DND-41 (cell line): ENCODE results near the gene NEK2.
"Not testable (repeated sequence)": the region's sequence is repeated elsewhere in the genome, so short reads cannot be mapped to it uniquely, and the experiment has no call there.

Experiments
- ATAC-seq: fragments of 200-7000 bp; cut with Tn5 transposase; 3 replicates; pipeline ENCODE4 v1.9.1; 2021; ENCODE audit warnings: low read depth; ENCODE audit not compliant: insufficient read depth
- DNase-seq: peaks from one replicate; pipeline ENCODE4 v3.0.0-alpha.2; 2020
- H2AFZ ChIP-seq: 2 replicates; pipeline ENCODE4 v1.6.0; 2012; ENCODE audit warnings: low read depth, low read length
- H3K27ac ChIP-seq: 2 replicates; pipeline ENCODE4 v1.5.1; 2012; ENCODE audit warnings: low read length, inconsistent platforms
- H3K27me3 ChIP-seq: fragments of 200-600 bp; sonication (generic); 2 replicates; pipeline ENCODE4 v1.6.0; 2012; ENCODE audit warnings: low read length, mild to moderate bottlenecking, inconsistent platforms; ENCODE audit not compliant: insufficient read depth, poor library complexity
- H3K36me3 ChIP-seq: 2 replicates; pipeline ENCODE4 v1.5.1; 2012; ENCODE audit warnings: low read length, inconsistent platforms; ENCODE audit not compliant: insufficient read depth
- H3K4me1 ChIP-seq: 2 replicates; pipeline ENCODE4 v1.5.1; 2012; ENCODE audit warnings: mild to moderate bottlenecking, low read length; ENCODE audit not compliant: insufficient read depth
- H3K4me2 ChIP-seq: 2 replicates; pipeline ENCODE4 v1.6.0; 2012; ENCODE audit warnings: mild to moderate bottlenecking, moderate library complexity, low read length, inconsistent platforms; ENCODE audit not compliant: insufficient read depth
- H3K4me3 ChIP-seq, 2 experiments: fragments of 200-600 bp in 1 of 2; shearing (Covaris generic) in 1 of 2; 2 replicates each; pipeline ENCODE4 v1.5.1; 2012 to 2016; ENCODE audit warnings: inconsistent platforms in 2 of 2, low read length in 2 of 2, mild to moderate bottlenecking in 2 of 2, low read depth in 1 of 2, moderate library complexity in 1 of 2
- H3K79me2 ChIP-seq: 2 replicates; pipeline ENCODE4 v1.6.0; 2012; ENCODE audit warnings: low read length, inconsistent platforms; ENCODE audit not compliant: insufficient read depth
- H3K9ac ChIP-seq: 2 replicates; pipeline ENCODE4 v1.6.0; 2012; ENCODE audit warnings: low read depth, mild to moderate bottlenecking, inconsistent platforms, low read length, moderate library complexity
- H3K9me3 ChIP-seq: 2 replicates; pipeline ENCODE4 v1.5.1; 2012; ENCODE audit warnings: low read length, moderate library complexity, mild to moderate bottlenecking, inconsistent platforms; ENCODE audit not compliant: insufficient read depth, severe bottlenecking
- H4K20me1 ChIP-seq: 2 replicates; pipeline ENCODE4 v1.6.0; 2012; ENCODE audit warnings: low read length; ENCODE audit not compliant: insufficient read depth
- EZH2 ChIP-seq: IDR thresholded peaks from 3 replicates; pipeline ENCODE4 v1.6.1; 2012; ENCODE audit warnings: borderline replicate concordance, low read depth, mild to moderate bottlenecking, moderate library complexity, low read length, inconsistent platforms; ENCODE audit not compliant: severe bottlenecking
- TF ChIP-seq, protein P1 (sequence below): IDR thresholded peaks from 2 replicates; pipeline ENCODE4 v1.5.1; 2012; ENCODE audit warnings: borderline replicate concordance, low read length, moderate library complexity, mild to moderate bottlenecking; ENCODE audit not compliant: poor library complexity, severe bottlenecking; ENCODE audit errors: extremely low read depth

The NEK2 gene

GRCh38 chr1:211698161-211699026 is 23.0 kb upstream of the NEK2 start:
- ATAC-seq (peak; percentile 61), DNase-seq (peak; percentile 44)
- Histone ChIP-seq H3K4me1 (peaks cover 9% of the 10 kb centered on the region), H3K79me2 (no peaks in the 10 kb centered on the region), H4K20me1 (no peaks in the 10 kb centered on the region), H3K9me3 (no peaks in the 10 kb centered on the region), H3K9ac (no peak overlapping the region), H3K4me2 (no peak overlapping the region), H3K4me3 (no peak overlapping the region), H2AFZ (no peak overlapping the region), H3K27ac (no peak overlapping the region), H3K27me3 (peaks cover 4% of the 10 kb centered on the region), H3K36me3 (no peaks in the 10 kb centered on the region)
- TF ChIP-seq, protein P1, sequence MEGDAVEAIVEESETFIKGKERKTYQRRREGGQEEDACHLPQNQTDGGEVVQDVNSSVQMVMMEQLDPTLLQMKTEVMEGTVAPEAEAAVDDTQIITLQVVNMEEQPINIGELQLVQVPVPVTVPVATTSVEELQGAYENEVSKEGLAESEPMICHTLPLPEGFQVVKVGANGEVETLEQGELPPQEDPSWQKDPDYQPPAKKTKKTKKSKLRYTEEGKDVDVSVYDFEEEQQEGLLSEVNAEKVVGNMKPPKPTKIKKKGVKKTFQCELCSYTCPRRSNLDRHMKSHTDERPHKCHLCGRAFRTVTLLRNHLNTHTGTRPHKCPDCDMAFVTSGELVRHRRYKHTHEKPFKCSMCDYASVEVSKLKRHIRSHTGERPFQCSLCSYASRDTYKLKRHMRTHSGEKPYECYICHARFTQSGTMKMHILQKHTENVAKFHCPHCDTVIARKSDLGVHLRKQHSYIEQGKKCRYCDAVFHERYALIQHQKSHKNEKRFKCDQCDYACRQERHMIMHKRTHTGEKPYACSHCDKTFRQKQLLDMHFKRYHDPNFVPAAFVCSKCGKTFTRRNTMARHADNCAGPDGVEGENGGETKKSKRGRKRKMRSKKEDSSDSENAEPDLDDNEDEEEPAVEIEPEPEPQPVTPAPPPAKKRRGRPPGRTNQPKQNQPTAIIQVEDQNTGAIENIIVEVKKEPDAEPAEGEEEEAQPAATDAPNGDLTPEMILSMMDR: peak; percentile 83
- TF ChIP-seq EZH2: no peak

DNA sequence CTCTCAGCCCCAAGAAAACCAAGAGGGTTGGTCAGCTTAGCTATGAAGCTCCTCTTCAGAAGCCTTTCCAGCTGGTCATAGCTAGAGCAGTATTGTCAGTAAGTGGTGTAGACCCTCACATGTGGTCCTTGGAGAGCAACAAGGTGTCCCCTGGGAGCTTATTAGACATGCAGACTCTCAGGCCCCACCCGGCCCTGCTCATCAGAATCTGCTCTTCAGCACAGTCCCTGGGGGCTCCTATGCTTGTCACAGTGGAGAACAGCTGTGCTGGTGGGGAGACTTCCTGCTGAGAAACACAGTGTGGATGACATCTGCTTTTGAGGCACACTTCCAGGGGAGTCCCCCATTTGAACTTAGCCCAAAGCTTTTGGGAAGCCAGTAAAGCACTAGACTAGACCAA is 21.9 kb upstream of the NEK2 start:
- Histone ChIP-seq H3K9me3 (no peaks in the 10 kb centered on the region), H3K4me1 (peaks cover 9% of the 10 kb centered on the region), H3K27me3 (peaks cover 4% of the 10 kb centered on the region), H3K27ac (no peak overlapping the region), H3K79me2 (no peaks in the 10 kb centered on the region), H3K4me2 (no peak overlapping the region), H3K9ac (no peak overlapping the region), H4K20me1 (no peaks in the 10 kb centered on the region), H2AFZ (no peak overlapping the region), H3K36me3 (no peaks in the 10 kb centered on the region), H3K4me3 (no peak overlapping the region)
- ATAC-seq: peak; percentile 90
- no peak for TF ChIP-seq EZH2
- TF ChIP-seq, protein P1: no peak
- peak; percentile 63 for DNase-seq

DNA sequence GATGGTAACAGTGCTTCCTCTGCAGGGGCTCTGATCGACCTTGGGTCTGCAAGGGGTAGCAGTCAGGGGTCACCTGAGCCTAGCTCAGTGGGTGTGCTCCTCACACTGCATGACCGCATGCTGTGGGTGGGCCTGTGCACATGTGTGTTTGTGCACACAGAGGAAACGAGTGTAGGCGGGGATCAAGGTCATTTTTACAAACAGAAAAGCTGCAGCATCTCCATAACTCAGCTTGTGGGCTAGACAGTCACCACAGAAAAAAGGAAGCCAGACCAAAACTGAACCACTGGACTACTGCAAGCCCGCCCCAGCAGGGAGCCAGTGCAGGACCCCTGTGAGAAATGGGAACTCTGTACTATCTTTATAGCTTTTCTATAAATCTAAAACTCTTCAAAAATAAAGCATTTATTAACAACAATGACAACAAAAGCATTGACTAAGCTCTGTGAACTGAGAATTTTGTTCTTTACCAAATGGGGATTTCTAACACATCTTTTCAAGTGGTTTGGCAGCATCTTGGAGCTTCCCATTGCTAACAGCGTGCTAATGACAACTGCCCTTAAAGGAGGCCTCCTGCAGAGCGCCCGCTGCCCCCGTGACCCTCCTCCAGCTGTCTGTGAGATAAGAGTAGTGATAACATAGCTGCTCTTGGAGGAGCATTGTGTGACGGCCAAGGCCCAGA is 19.9 kb upstream of the NEK2 start:
- Histone ChIP-seq H3K36me3 (no peaks in the 10 kb centered on the region), H4K20me1 (no peaks in the 10 kb centered on the region), H3K27ac (no peak overlapping the region), H3K9me3 (no peaks in the 10 kb centered on the region), H3K4me2 (no peak overlapping the region), H3K79me2 (no peaks in the 10 kb centered on the region), H3K9ac (no peak overlapping the region), H2AFZ (no peak overlapping the region), H3K4me1 (peaks cover 9% of the 10 kb centered on the region), H3K4me3 (no peak overlapping the region), H3K27me3 (no peaks in the 10 kb centered on the region)
- TF ChIP-seq, protein P1: no peak
- TF ChIP-seq EZH2: no peak
- ATAC-seq (no peak), DNase-seq (no peak)

- H4K20me1 ChIP-seq, DNase-seq, H3K9me3 ChIP-seq, H3K79me2 ChIP-seq, ATAC-seq, H3K4me2 ChIP-seq, H3K27me3 ChIP-seq, H2AFZ ChIP-seq, H3K36me3 ChIP-seq, H3K27ac ChIP-seq, H3K4me1 ChIP-seq, H3K4me3 ChIP-seq, H3K9ac ChIP-seq: not testable (repeated sequence)
Measured at GRCh38 chr1:211693911-211694310, 18.5 kb upstream of the NEK2 start.
